ENCODE data around the gene ZIC4.

The ZIC4 gene

DNA sequence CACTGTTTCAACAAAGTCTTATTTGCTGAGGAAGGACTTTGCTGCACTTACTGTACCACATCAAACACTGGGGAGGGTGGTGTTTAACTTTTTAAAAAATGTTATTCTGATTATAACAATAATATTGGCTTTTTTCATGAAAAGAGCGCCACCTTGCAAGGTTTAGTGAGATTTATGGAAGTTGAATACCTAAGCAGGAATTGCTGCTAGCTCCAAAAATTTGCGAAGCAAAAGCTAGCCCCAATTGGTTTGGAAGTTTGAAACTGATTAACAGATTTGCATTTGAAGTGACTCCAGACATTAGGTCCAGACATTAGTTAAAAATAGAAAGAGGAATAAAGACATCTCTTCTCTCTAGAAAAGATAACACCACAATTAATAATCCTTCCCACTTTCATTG, 9.5 kb upstream of the ZIC4 start:
- Mint-ChIP-seq H3K36me3 (ENCODE audit: low read depth) (peaks cover 31% of the 10 kb centered on the region), H3K27ac (peak overlapping the region in 2 of 3 experiments; percentile 75 to 89), H3K4me1 (peaks cover 56% of the 10 kb centered on the region), H3K9me3 (no peaks in the 10 kb centered on the region), H3K4me3 (peak overlapping the region in 2 of 3 experiments; percentile 30 to 73), H3K27me3 (ENCODE audit: low read depth) (peaks cover 99% of the 10 kb centered on the region)
- TF ChIP-seq, protein P1, sequence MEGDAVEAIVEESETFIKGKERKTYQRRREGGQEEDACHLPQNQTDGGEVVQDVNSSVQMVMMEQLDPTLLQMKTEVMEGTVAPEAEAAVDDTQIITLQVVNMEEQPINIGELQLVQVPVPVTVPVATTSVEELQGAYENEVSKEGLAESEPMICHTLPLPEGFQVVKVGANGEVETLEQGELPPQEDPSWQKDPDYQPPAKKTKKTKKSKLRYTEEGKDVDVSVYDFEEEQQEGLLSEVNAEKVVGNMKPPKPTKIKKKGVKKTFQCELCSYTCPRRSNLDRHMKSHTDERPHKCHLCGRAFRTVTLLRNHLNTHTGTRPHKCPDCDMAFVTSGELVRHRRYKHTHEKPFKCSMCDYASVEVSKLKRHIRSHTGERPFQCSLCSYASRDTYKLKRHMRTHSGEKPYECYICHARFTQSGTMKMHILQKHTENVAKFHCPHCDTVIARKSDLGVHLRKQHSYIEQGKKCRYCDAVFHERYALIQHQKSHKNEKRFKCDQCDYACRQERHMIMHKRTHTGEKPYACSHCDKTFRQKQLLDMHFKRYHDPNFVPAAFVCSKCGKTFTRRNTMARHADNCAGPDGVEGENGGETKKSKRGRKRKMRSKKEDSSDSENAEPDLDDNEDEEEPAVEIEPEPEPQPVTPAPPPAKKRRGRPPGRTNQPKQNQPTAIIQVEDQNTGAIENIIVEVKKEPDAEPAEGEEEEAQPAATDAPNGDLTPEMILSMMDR (IDR thresholded peaks at IDR 0.05; ENCODE audit: unreplicated experiment in 3 of 3) = no peak

DNA sequence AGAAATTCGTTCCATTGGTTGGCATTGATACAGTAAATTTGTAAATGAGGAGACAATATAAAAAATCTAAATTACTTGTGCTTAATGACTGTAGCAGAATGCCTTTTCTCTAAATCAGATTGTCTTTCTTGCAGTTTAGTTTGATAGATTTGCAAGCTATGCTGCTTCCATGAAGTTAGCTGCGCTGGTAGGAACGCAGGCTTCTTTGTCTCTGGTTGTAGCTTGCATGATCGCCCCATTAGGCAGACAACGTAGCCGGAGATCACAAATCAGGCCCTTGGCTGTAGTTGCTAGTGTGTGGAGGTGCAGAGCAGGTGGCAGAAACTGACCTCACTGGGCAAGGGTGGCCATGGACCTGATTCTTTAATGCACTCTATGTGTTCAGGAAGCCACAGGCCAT, 8.9 kb upstream of the ZIC4 start:
- Mint-ChIP-seq H3K36me3 (ENCODE audit: low read depth) (peaks cover 33% of the 10 kb centered on the region), H3K4me1 (peaks cover 56% of the 10 kb centered on the region), H3K27ac (peak overlapping the region; percentile 42 to 89 (median 75)), H3K4me3 (peak overlapping the region; percentile 51 to 82 (median 73)), H3K9me3 (no peaks in the 10 kb centered on the region), H3K27me3 (ENCODE audit: low read depth) (peaks cover 99% of the 10 kb centered on the region)
- TF ChIP-seq, protein P1 (IDR thresholded peaks at IDR 0.05; ENCODE audit: unreplicated experiment in 3 of 3) = no peak

DNA sequence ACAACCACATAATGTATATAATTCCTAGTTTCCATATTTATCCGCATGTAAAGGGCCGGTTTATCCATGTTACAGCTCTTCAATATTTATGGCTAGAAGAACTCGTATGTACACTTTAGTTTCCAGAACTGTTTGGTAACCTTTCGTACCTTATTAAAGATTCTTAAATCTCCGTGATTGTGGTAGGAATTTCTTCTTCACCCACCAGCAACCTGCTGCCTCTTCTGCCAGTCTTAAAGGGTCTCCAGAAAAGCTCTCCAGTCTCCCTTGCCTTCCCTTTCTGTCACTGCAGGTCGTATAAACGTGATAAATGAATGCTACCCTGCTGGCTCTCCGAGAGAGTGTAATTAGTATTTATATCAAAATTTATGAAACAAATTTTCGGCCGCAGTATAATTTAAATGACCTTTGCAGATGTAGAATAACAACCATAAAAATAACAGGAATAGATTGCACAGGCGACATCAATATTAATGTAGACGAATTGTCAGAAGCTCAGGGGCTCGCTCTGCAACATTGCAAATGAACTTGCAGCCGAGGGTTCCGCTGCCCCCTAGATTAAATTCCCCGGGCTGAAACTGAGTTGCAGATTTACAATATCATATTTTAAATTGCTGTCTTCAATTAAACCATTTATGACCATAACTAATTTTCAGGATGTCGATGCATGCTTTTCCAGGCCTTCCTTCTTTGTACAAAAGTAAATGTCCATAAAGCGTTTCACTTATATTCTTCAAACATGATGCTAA, 8.2 kb upstream of the ZIC4 start:
- peaks cover 97% of the 10 kb centered on the region for H3K27me3 Mint-ChIP-seq (ENCODE audit: low read depth)
- peaks cover 33% of the 10 kb centered on the region for H3K36me3 Mint-ChIP-seq (ENCODE audit: low read depth)
- H3K27ac Mint-ChIP-seq = peak overlapping the region; percentile 53 to 89 (median 86)
- peak overlapping the region; percentile 74 to 82 (median 81) for H3K4me3 Mint-ChIP-seq
- no peaks in the 10 kb centered on the region for H3K9me3 Mint-ChIP-seq
- TF ChIP-seq, protein P1 (IDR thresholded peaks at IDR 0.05; ENCODE audit: unreplicated experiment in 3 of 3) = no peak
- H3K4me1 Mint-ChIP-seq = peaks cover 49% of the 10 kb centered on the region

DNA sequence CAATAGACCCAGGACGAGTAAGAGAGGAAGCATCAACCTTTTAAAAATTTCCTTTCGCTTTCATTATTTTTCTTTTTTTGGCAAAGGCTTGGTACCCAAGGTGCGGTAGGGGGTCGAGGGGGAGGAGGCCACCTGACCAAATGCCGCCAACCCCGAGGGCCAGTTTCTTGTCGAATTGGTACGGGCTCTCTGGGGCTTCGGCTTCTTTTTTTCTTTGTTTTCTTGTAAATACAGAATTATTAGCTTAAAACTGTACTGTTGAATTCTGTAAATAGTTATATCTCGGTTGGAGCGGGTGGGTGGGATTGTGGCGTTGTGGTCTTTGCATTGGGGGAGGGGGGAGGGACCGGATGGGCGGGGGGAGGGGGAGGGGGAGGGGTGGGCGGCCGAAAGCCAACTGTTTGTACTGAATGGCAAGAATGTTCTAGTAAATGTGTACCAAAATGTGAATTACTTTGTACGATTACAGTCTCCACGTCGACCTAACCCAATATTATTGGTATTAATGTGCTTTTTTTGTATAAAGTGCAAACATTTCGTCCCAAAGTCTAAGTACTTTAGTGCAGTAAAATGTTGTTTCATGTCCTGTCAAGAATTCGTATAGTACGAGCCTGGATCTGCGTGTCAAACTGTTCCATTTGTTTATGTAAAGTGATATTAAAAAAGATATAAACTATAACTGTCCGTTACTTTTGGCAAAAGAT, 7.5 kb upstream of the ZIC4 start:
- TF ChIP-seq, protein P1 (IDR thresholded peaks at IDR 0.05; ENCODE audit: unreplicated experiment in 3 of 3) = no peak
- H3K4me3 Mint-ChIP-seq = peak overlapping the region; percentile 78 to 94 (median 87)
- peaks cover 42% of the 10 kb centered on the region for H3K4me1 Mint-ChIP-seq
- H3K36me3 Mint-ChIP-seq (ENCODE audit: low read depth) = peaks cover 33% of the 10 kb centered on the region
- H3K9me3 Mint-ChIP-seq = no peaks in the 10 kb centered on the region
- H3K27ac Mint-ChIP-seq = peak overlapping the region; percentile 89 to 94 (median 93)
- H3K27me3 Mint-ChIP-seq (ENCODE audit: low read depth) = peaks cover 97% of the 10 kb centered on the region

DNA sequence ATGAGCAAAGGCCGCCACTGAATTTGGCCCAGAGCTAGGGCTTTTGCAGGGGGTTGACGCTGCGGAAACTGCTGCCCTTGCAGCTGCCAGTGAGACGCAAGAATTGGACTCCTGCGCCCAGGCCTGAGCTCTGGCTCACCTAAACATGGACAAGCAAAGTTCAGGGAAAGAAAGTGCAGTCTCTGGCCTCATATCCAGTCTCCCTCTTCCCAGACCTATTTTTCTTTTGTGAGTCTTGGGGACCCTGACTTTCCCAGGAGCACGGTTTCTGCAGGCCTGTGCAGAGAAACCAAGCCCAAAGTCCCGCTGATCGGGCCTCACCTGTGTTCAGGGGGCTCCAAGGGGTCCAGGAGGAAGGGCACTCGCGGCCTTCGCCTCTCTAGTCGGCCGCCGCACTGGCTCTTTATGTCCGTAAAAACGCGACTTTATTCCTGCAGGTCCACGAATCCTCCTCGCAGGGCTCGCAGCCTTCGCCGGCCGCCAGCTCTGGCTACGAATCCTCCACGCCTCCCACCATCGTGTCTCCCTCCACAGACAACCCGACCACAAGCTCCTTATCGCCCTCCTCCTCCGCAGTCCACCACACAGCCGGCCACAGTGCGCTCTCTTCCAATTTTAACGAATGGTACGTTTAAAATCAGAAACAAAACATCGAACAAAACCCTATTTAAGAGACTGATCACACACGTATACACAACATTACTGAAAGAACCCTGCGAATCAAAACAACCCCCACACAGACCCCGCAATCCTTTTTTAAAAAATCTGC, 6.8 kb upstream of the ZIC4 start:
- peaks cover 97% of the 10 kb centered on the region for H3K27me3 Mint-ChIP-seq (ENCODE audit: low read depth)
- peak overlapping the region; percentile 78 to 94 (median 87) for H3K4me3 Mint-ChIP-seq
- no peaks in the 10 kb centered on the region for H3K9me3 Mint-ChIP-seq
- peaks cover 36% of the 10 kb centered on the region for H3K4me1 Mint-ChIP-seq
- peak overlapping the region; percentile 89 to 94 (median 93) for H3K27ac Mint-ChIP-seq
- H3K36me3 Mint-ChIP-seq (ENCODE audit: low read depth) = peaks cover 33% of the 10 kb centered on the region
- TF ChIP-seq, protein P1 (IDR thresholded peaks at IDR 0.05; ENCODE audit: unreplicated experiment in 3 of 3) = no peak
